H1 (cell line): ENCODE results near the gene MYNN. TPM values are rescaled to one million over a fixed set of nuclear protein-coding genes. Genes with fewer than 3 reads are reported as not detected.

Source experiments
- BCL11A ChIP-seq, 2 experiments: IDR thresholded peaks; one replicate each; pipeline ENCODE4 v1.6.1; 2011; ENCODE audit warnings: low read depth in 2 of 2, low read length in 2 of 2, mild to moderate bottlenecking in 2 of 2
- CBX5 ChIP-seq: fragments of 300-800, 300-1000 bp; sonication (generic); IDR thresholded peaks from 2 replicates; pipeline ENCODE4 v1.7.1; 2016; ENCODE audit warnings: antibody characterized with exemption, low read length, low read depth
- CEBPB ChIP-seq: IDR thresholded peaks from 2 replicates; pipeline ENCODE4 v1.6.1; 2012; ENCODE audit warnings: low read depth, low read length
- CHD2 ChIP-seq: IDR thresholded peaks from 2 replicates; pipeline ENCODE4 v1.6.1; 2012; ENCODE audit warnings: low read length, improper control_type of control experiment
- E2F6 ChIP-seq: IDR thresholded peaks from 2 replicates; pipeline ENCODE4 v1.6.1; 2012; ENCODE audit warnings: inconsistent platforms
- JUN ChIP-seq: IDR thresholded peaks from 2 replicates; pipeline ENCODE4 v1.6.1; 2011; ENCODE audit warnings: low read depth, mild to moderate bottlenecking, improper control_type of control experiment, low read length
- KDM4A ChIP-seq: IDR thresholded peaks from one replicate; pipeline ENCODE4 v1.7.1; 2012; ENCODE audit warnings: low read depth, mild to moderate bottlenecking, moderate library complexity, low read length, inconsistent platforms; ENCODE audit not compliant: severe bottlenecking
- NANOG ChIP-seq: IDR thresholded peaks from 2 replicates; pipeline ENCODE4 v1.6.1; 2011; ENCODE audit warnings: low read length, low read depth, mild to moderate bottlenecking, inconsistent platforms; ENCODE audit not compliant: insufficient read depth, poor library complexity, severe bottlenecking
- POLR2AphosphoS5 ChIP-seq: IDR thresholded peaks from 2 replicates; pipeline ENCODE4 v1.6.1; 2011; ENCODE audit warnings: low read depth, low read length
- POU5F1 ChIP-seq: IDR thresholded peaks from 2 replicates; pipeline ENCODE4 v1.6.1; 2011; ENCODE audit warnings: low read depth, mild to moderate bottlenecking, low read length, moderate library complexity
- SAP30 ChIP-seq: fragments of 300-600 bp; sonication (generic); IDR thresholded peaks from 2 replicates; pipeline ENCODE4 v1.7.1; 2012; ENCODE audit warnings: low read length, moderate library complexity, mild to moderate bottlenecking, inconsistent platforms; ENCODE audit not compliant: insufficient read depth, insufficient replicate concordance
- SP2 ChIP-seq: IDR thresholded peaks from 2 replicates; pipeline ENCODE4 v1.6.1; 2012; ENCODE audit warnings: mild to moderate bottlenecking, low read length, inconsistent platforms
- TBP ChIP-seq: IDR thresholded peaks from 2 replicates; pipeline ENCODE4 v1.6.1; 2011; ENCODE audit warnings: low read depth, low read length, improper control_type of control experiment
- USF2 ChIP-seq: IDR thresholded peaks from 2 replicates; pipeline ENCODE4 v1.6.1; 2011; ENCODE audit warnings: low read length, improper control_type of control experiment
- polyA plus RNA-seq, 7 experiments: library from polyadenylated mRNA; depleted of rRNA in 3 of 7; stranded (reverse) in 5 of 7; unstranded in 2 of 7; fragments of >200 nt in 5 of 7; fragments of 200-250 nt in 2 of 7; gene quantifications; 1 replicate in 5 of 7; 2 replicates in 1 of 7; 4 replicates in 1 of 7; pipeline versions ENCODE4 v1.2.1 to v1.2.3, GENCODE V29; 2011 to 2013; ENCODE audit warnings: missing spikeins in 2 of 7, mixed read lengths in 2 of 7
- total RNA-seq: library from RNA; stranded (reverse); fragmentation: NEBNext Ultra II Directional; extraction: Animal tissue kit (Norgen Biotek cat#: 25700); gene quantifications from 2 replicates; pipeline ENCODE4 v1.2.1, GENCODE V29; 2021

Gene MYNN
- total and polyA plus RNA-seq, 2 of the 8 experiments (the other 6 are each of a cell fraction or from before 2014, with no cell fraction given): 7.3 to 15.2 TPM

- TF ChIP-seq SAP30 (peak; percentile 8), CHD2 (no peak), KDM4A (no peak), TBP (peak; percentile 99), JUN (no peak), POU5F1 (no peak), POLR2AphosphoS5 (no peak), CBX5 (no peak), SP2 (no peak), USF2 (no peak), BCL11A (IDR thresholded peaks at IDR 0.05; ENCODE audit: low read depth in 2 of 2, low read length in 2 of 2) (no peak), CEBPB (no peak), NANOG (no peak), E2F6 (no peak)
- TF ChIP-seq, all 59 proteins: peak for 11
These were observed 1.5 kb upstream of the MYNN start (continued) for GRCh38 chr3:169771497-169772304.
